ENCODE data around the gene CDNF.

Gene CDNF

GRCh38 chr10:14798636-14799035, 39.2 kb downstream of the CDNF start:
- no peak for DNase-seq (ENCODE audit: low read depth in 2 of 2)

- DNase-seq (ENCODE audit: low read depth in 2 of 2) = no peak
These were observed 49.9 kb downstream of the CDNF start for GRCh38 chr10:14787938-14788337.

GRCh38 chr10:14784459-14785055, 53.3 kb downstream of the CDNF start:
- no peak for DNase-seq (ENCODE audit: low read depth in 2 of 2)

GRCh38 chr10:14782691-14783363, 55.0 kb downstream of the CDNF start:
- DNase-seq (ENCODE audit: low read depth in 2 of 2) = no peak

GRCh38 chr10:14781763-14782162, 56.1 kb downstream of the CDNF start:
- no peak for DNase-seq (ENCODE audit: low read depth in 2 of 2)

- no peak for DNase-seq (ENCODE audit: low read depth in 2 of 2)
These were observed 58.7 kb downstream of the CDNF start for GRCh38 chr10:14779001-14779651.

GRCh38 chr10:14776546-14776945, 61.3 kb downstream of the CDNF start:
- no peak for DNase-seq (ENCODE audit: low read depth in 2 of 2)

GRCh38 chr10:14775656-14776055, 62.2 kb downstream of the CDNF start:
- DNase-seq (ENCODE audit: low read depth in 2 of 2) = no peak

GRCh38 chr10:14774797-14775196, 63.0 kb downstream of the CDNF start, which contains the start of gene FAM107B:
TSS of gene FAM107B (minus strand) at chr10:14774897. CDS start at chr10:14774663, 234 bp downstream.
- DNase-seq (ENCODE audit: low read depth in 2 of 2) = no peak

GRCh38 chr10:14774214-14774580, 63.6 kb downstream of the CDNF start:
- DNase-seq (ENCODE audit: low read depth in 2 of 2) = no peak

GRCh38 chr10:14773551-14774213, 64.2 kb downstream of the CDNF start:
- DNase-seq (ENCODE audit: low read depth in 2 of 2) = no peak

- DNase-seq (ENCODE audit: low read depth in 2 of 2) = no peak
These were observed 65.4 kb downstream of the CDNF start for GRCh38 chr10:14772399-14772798.

- DNase-seq (ENCODE audit: low read depth in 2 of 2) = no peak
These were observed 66.9 kb downstream of the CDNF start for GRCh38 chr10:14770927-14771326.

Data from stimulated activated CD8-positive, alpha-beta memory T cell treated with anti-CD3 and anti-CD28 coated beads, Interleukin-15, amount 100 ng/mL, for 48 hours (primary cell).